Myocyte (in vitro differentiated cells): Measurements from ENCODE around the gene SMG7. TPM values are rescaled to one million over a fixed set of nuclear protein-coding genes. Genes with fewer than 3 reads are reported as not detected.
A peak's percentile ranks its signal among the peaks of the same experiment; 100 is the strongest.

Experiments
- DNase-seq: peaks from one replicate; pipeline ENCODE4 v3.0.0-alpha.2; 2012; ENCODE audit warnings: low read depth
- total RNA-seq: library from RNA; depleted of rRNA; stranded (reverse); fragments of >200 nt; gene quantifications from 2 replicates; pipeline ENCODE4 v1.2.3, GENCODE V29; 2014

The SMG7 gene
- total RNA-seq, 1 donor from 2014 or later, result 24.0 TPM

- peak; percentile 84 for DNase-seq
Observed at GRCh38 chr1:183470147-183470960, 1.9 kb upstream of the SMG7 start.

DNA sequence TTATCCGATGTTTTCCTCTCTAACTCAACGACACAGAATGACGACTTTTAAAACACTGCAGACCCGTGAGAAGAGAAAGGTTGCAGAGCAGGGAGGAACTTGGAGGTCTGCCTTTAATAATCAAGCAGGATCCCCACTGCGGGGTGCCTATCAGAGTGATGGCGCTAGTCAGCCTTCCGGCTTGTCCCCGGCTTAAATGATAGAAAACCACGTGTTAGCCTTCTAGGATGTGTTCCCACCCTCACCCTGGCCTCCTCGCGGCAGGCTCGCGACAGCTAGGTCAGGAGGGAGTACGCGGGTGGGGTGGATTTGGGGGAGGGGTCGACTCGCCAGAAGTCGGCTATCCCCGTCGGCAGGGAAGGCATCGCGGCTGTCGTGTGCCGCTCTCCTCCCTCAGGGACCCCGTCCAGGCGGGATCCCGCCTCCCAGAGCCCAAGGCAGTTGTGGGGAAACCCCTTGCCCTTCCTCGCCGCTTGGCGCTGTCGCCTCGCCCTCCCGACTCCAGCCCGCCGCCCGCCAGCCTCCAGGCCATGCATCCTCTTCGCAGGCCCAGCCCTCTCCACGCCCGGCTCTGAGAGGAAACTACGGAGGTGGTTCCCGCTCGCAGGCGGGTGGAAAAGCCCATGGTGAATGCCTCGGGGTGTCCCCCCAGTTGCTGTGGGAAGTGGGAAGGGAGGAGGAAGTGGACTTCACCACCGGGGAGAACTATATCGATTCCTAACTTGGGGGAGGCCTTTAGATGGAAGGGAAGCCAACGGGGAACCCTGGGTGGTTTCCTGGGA, 1.1 kb upstream of the SMG7 start:
- peak; percentile 92 for DNase-seq

- peak; percentile 97 for DNase-seq
Observed at GRCh38 chr1:183471743-183472487, 384 bp upstream of the SMG7 start.

GRCh38 chr1:183473217-183473536, 878 bp downstream of the SMG7 start:
- no peak for DNase-seq

DNA sequence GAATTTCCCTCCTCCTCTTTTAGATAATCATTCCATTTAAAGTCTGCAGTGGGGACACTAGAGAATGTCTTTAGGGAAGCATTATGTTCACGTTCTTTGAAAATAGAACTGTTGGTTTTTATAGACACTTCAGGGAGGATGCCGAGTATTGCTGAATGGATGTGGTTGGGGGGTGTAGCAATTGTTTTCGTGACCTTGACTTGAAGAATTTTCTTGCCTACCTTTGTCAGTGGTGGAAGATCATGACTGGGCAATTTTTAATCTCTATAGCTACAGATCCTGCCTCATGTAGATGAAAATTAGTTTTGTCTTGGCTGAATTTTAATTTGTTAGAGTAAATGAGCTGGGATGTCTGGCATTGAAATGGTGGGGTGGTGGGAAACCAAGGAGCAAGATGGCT, 3.8 kb downstream of the SMG7 start:
- DNase-seq, result no peak

DNA sequence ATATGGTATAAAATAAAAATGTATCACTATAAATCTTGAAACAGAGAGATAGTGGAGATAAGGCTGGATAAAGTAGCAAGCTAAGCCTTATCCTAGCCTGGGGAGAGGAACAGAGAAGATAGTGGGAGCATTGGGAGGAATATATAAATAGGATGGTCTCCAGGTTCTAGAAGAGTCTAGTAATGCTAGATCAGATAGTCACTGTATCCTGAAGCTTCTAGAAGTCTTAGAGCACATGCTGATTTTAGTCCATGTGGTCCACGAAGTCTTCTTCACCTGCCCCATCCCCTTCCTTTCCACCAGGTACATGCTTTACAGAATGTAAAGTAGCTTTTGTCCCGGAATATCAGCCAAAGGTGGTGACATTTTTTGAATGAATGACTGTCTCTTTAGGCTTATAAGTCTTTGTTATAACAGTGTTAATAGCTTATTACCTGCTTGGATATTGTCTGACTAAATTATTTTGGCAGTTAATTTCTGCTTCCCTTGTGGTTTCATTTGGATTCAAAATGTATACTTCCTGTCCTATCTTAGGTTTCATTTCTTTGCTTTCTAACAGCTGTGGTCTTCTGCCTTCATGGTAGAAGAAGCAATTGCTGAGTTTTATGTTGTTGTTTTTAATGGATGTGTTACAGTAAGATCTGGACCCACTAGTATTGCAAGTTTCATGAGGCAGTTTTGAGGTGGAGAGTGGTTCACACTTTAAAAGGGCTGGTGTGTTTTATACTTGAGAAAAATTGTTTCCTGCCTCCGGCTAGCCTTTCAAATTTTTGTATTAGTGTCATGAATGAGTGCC, 5.9 kb downstream of the SMG7 start:
- DNase-seq, result no peak

- DNase-seq, result no peak
Observed at GRCh38 chr1:183480971-183481441, 8.7 kb downstream of the SMG7 start.

- no peak for DNase-seq
Observed at GRCh38 chr1:183483224-183483623, 10.9 kb downstream of the SMG7 start.

DNA sequence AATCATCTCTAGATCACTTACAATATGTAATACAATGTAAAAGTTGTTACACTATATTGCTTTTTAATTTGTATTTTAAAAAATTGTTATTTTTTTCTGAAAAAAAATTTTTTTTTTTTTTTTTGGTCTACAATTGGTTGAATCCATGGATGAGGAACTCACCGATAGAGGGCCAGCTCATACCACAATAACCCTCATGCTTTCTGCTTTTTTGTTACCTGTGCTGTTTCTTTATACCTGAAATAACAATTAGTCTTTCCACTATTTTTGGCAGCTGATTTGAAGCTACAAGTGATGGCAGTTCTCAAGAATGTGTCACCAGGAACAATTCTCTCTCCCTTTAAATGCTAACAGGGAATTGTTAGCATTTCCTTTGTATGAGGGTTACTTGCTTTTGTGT, 12.0 kb downstream of the SMG7 start:
- no peak for DNase-seq

DNA sequence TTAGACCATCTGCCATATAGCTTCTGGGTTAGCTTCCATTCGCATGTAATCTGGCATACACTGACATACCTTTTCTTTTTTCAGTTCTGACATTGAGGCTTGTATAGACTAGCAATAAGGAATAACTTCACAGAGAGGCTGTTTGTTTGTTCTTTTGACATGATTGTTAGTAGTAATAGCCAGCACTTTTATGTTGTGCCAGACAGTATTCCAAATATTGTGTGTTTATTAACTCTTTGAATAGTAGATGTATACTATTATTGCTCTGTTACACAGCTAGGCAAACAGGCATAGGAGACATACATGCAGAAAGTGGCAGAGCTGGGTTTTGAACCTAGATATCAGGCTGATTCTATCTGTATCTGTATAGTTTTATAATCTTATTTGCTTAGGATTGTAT, 12.6 kb downstream of the SMG7 start:
- no peak for DNase-seq

- no peak for DNase-seq
Observed at GRCh38 chr1:183487674-183488442, 15.6 kb downstream of the SMG7 start.

GRCh38 chr1:183490932-183491331, 18.6 kb downstream of the SMG7 start:
- peak; percentile 9 for DNase-seq

GRCh38 chr1:183493540-183494245, 21.4 kb downstream of the SMG7 start:
- DNase-seq, result no peak

- DNase-seq, result no peak
Observed at GRCh38 chr1:183495420-183495819, 23.1 kb downstream of the SMG7 start.

GRCh38 chr1:183497218-183497617, 24.9 kb downstream of the SMG7 start:
- DNase-seq, result no peak

GRCh38 chr1:183498342-183498991, 26.2 kb downstream of the SMG7 start:
- DNase-seq, result no peak

DNA sequence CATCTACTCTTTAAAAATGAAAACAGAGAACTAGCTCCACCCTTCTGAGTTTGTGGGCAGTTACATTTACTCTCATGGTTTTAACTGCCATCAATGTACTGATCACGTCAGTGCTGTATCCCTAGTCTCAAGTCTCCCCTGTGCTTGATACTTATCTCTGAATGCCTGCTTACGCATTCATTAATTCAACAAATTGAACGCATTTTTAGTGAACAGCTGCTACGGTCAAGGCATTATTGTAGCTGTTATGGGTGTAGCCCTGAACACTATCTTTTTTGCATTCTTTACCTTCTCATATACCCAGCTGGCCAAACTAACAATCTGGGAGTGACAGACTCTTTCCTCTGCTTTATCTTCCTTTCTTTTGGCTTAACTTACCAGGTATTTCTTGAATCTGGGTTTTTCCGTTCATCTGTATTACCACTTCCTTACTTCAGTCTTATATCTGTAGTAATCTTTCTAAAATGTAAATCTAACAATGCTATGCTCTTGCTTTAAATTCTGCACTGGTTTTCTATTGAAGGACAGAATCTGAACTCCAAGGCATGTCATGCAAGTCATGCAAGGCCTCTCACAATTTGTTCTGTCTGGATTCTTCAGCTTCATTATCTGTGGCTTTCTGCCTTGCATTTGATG, 33.3 kb downstream of the SMG7 start:
- DNase-seq, result peak; percentile 13

- peak; percentile 34 for DNase-seq
Observed at GRCh38 chr1:183506561-183506960, 34.3 kb downstream of the SMG7 start.

GRCh38 chr1:183508694-183509093, 36.4 kb downstream of the SMG7 start:
- DNase-seq, result no peak
